K562 (cell line): Measurements from ENCODE around the gene ABCB6. TPM values are rescaled to one million over a fixed set of nuclear protein-coding genes. Genes with fewer than 3 reads are reported as not detected.

Source experiments
- CHD7 ChIP-seq: fragments of 200-600 bp; sonication (generic); IDR thresholded peaks from one replicate; pipeline ENCODE4 v1.6.1; 2012; ENCODE audit warnings: mild to moderate bottlenecking, low read depth, low read length, inconsistent platforms
- CLOCK ChIP-seq: fragments of 250-450 bp; sonication (Bioruptor Pico); IDR thresholded peaks from 2 replicates; pipeline ENCODE4 v1.4.0; 2020; ENCODE audit warnings: mild to moderate bottlenecking, moderate library complexity, borderline replicate concordance
- CREBBP ChIP-seq: IDR thresholded peaks from one replicate; pipeline ENCODE4 v1.6.1; 2012; ENCODE audit warnings: low read depth, mild to moderate bottlenecking, control low read depth, inconsistent platforms, low read length
- EWSR1 ChIP-seq: fragments of 450-650 bp; IDR thresholded peaks from 2 replicates; pipeline ENCODE4 v1.6.1; 2018; ENCODE audit warnings: borderline replicate concordance, mild to moderate bottlenecking, low read depth, moderate library complexity; ENCODE audit not compliant: partially characterized antibody
- HMG20B ChIP-seq: fragments of 250-450 bp; sonication (Bioruptor Pico); IDR thresholded peaks from 2 replicates; pipeline ENCODE4 v1.5.0; 2021; ENCODE audit warnings: mild to moderate bottlenecking
- KLF13 ChIP-seq: fragments of 450-650 bp; IDR thresholded peaks from 2 replicates; pipeline ENCODE4 v1.6.1; 2016; ENCODE audit warnings: missing genetic modification characterization, low read depth, mild to moderate bottlenecking, missing compliant biosample characterization, moderate library complexity, borderline replicate concordance
- MAFK ChIP-seq: IDR thresholded peaks from 2 replicates; pipeline ENCODE4 v1.6.1; 2011; ENCODE audit warnings: low read length, improper control_type of control experiment
- MBD2 ChIP-seq: sonication (generic); IDR thresholded peaks from 2 replicates; pipeline ENCODE4 v1.6.1; 2016; ENCODE audit warnings: low read depth, borderline replicate concordance
- NRF1 ChIP-seq, 2 experiments: fragments of 450-650 bp; IDR thresholded peaks in 1 of 2; conservative IDR thresholded peaks in 1 of 2; 2 replicates each; pipeline ENCODE4 v1.6.1; 2014; ENCODE audit warnings: mild to moderate bottlenecking in 2 of 2
- PRPF4 ChIP-seq: fragments of 200-400 bp; formaldehyde crosslinking; IDR thresholded peaks from one replicate; pipeline ENCODE4 v1.6.1; 2017; ENCODE audit warnings: low read length, low read depth, mild to moderate bottlenecking; ENCODE audit not compliant: insufficient read depth, poor library complexity, severe bottlenecking
- ZNF175 ChIP-seq: fragments of 200-800 bp; sonication (Bioruptor generic); IDR thresholded peaks from 2 replicates; pipeline ENCODE4 v1.6.1; 2016; ENCODE audit warnings: low read depth, mild to moderate bottlenecking, missing genetic modification characterization, missing compliant biosample characterization
- ZNF316 ChIP-seq: fragments of 450-650 bp; IDR thresholded peaks from 2 replicates; pipeline ENCODE4 v1.6.1; 2016
- ZNF431 ChIP-seq: sonication (generic); formaldehyde crosslinking; IDR thresholded peaks from 2 replicates; pipeline ENCODE4 v1.8.0; 2022; ENCODE audit warnings: mild to moderate bottlenecking, missing genetic modification reagents
- ZNF551 ChIP-seq: fragments of 250-450 bp; sonication (Bioruptor Pico); IDR thresholded peaks from 2 replicates; pipeline ENCODE4 v1.5.0; 2021; ENCODE audit warnings: mild to moderate bottlenecking, moderate library complexity
- polyA plus RNA-seq, 8 experiments: library from polyadenylated mRNA; depleted of rRNA in 4 of 8; stranded (reverse) in 5 of 8; unstranded in 3 of 8; fragments of >200 nt; fragmentation: Nextera tagmentation in 2 of 8; fragmentation: Illumina TruSeq in 1 of 8; extraction: Ambion mirVana in 2 of 8; extraction: Trizol in 1 of 8; gene quantifications; 2 replicates each; pipeline versions ENCODE4 v1.2.1 to v1.2.3, GENCODE V29; 2011 to 2014; ENCODE audit warnings: inconsistent platforms in 1 of 8, missing spikeins in 1 of 8
- total RNA-seq, 7 experiments: library from RNA; depleted of rRNA in 6 of 7; stranded (reverse); fragments of >200 nt in 6 of 7; fragmentation: Illumina TruSeq in 2 of 7; extraction: Trizol in 2 of 7; gene quantifications; 2 replicates each; pipeline versions ENCODE4 v1.2.1 to v1.2.3, GENCODE V29; 2011 to 2021; ENCODE audit warnings: low replicate concordance in 1 of 7

ABCB6 gene
- total and polyA plus RNA-seq, 9 of the 15 experiments (the other 6 are each of a cell fraction or from before 2014, with no cell fraction given), result 3.7 to 29.8 (median 16.8) TPM

- TF ChIP-seq PRPF4 (no peak), MAFK (no peak), EWSR1 (no peak), ZNF316 (peak; percentile 8; the same call in 1 of the 2 replicates), ZNF551 (CRISPR knock-in tag) (no peak), NRF1 (conservative IDR thresholded peaks at IDR 0.05 in 1 of 2, IDR thresholded peaks at IDR 0.05 in 1 of 2) (peak; percentile 96), CHD7 (no peak), KLF13 (tag) (no peak), CLOCK (CRISPR knock-in tag) (no peak), CREBBP (no peak), ZNF431 (no peak), MBD2 (no peak), ZNF175 (CRISPR knock-in tag) (no peak), HMG20B (CRISPR knock-in tag) (no peak)
These were observed 41.0 kb downstream of the ABCB6 start, which contains the start of gene RETREG2 (continued) for GRCh38 chr2:219177552-219178376.
